HG03108 (cell line): ENCODE data around the gene AK9.
"Not testable (repeated sequence)": the region's sequence is repeated elsewhere in the genome, so short reads cannot be mapped to it uniquely, and the experiment has no call there.

Experiments used
- ATAC-seq: cut with Tn5 transposase; IDR thresholded peaks from one replicate; pipeline ENCODE4 v1.9.1; 2021; ENCODE audit warnings: moderate library complexity; ENCODE audit not compliant: unreplicated experiment

The AK9 gene

GRCh38 chr6:109628158-109629000, 62.6 kb downstream of the AK9 start:
- no peak for ATAC-seq

DNA sequence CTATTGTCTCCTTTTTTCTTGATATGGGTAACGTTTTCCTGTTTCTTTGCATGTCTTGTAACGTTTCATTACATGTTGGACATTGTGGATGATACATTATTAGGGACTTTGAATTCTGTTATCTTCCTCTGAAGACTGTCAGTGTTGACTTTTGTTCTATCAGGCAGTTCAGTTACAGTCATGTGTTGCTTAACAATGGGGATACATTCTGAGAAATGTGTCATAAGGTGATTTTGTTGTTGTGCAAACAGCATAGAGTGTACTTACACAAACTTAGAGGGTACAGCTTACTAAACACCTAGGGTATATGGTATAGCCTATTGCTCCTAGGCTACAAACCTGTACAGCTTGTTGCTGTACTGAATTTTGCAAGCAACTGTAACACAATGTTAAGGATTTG, 64.7 kb downstream of the AK9 start:
- ATAC-seq, result no peak

GRCh38 chr6:109625199-109625598, 65.8 kb downstream of the AK9 start:
- ATAC-seq, result no peak

DNA sequence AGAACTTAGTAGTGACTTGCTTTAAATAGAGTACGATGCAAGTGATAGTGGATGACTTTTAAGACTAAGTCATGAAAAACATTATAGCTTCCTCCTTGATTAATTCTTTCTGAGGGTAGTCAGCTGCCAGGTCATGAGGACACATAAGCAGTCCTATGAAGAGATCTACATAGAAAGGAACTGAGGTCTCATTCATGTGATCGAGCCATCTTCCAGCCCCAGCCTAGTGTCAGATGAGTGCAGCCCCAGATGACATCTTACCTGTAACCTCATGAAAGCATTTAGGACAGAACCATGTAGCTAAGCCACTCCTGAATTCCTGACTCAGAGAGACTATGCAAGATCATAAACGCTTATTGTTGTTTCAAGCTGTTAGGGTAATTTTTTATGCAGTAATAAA, 67.7 kb downstream of the AK9 start:
- ATAC-seq, result no peak

DNA sequence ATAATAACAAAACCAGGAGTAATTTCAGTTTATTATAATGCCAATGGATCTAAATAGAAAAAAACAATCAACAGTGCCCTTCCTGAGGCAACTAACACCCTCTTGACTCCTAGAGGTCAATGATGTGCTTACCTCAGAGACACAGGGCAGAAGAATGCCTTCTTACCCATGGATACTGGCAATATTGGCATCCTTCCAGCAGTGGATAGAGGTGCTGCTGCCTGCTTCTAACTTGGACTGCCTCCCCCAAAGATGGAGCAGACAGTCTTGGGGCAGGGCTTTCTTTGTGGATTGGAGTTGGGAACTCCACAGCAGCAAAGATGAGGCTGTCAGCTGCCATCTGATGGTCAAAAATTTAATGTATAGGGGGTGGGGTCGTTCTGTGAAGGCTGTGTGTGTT, 78.7 kb downstream of the AK9 start:
- ATAC-seq, result no peak

DNA sequence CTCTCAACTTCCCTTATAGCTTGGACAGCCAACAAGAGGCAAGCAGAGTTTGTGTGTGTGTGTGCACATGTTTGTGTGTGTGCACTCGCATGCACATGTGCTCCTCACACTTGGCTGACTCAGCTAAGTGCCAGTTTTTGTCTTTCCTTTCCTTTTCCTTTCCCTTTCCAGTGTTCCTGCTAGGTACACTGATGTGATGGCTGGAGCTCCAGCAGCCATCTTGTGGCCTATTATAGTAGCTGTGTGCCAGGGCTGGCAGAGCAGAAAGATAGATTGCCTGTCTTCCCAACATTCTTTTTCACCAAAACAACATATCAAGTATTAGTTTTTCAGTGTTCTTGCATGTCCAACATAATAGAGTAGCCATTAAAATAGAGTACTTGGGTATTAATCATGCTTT, 79.5 kb downstream of the AK9 start:
- no peak for ATAC-seq

GRCh38 chr6:109610590-109610989, 80.4 kb downstream of the AK9 start:
- no peak for ATAC-seq

DNA sequence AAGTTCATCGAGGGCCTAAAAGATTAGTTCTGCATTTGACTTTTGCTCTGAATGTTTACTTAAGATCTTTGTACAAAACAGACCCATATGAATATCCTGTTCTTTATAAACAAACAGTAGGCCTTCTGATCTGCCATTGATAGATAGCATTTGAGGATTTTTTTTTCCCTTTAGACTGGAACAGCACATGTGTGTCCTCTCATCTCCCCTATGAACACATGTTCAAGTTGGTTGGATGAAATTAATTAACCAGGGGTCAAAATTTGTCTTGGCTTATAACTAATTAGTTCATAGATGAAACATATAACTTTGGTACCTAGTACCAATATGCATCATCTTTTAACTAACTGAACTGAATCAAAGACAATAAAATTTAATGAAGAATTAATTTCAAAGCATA, 81.3 kb downstream of the AK9 start:
- ATAC-seq, result no peak

DNA sequence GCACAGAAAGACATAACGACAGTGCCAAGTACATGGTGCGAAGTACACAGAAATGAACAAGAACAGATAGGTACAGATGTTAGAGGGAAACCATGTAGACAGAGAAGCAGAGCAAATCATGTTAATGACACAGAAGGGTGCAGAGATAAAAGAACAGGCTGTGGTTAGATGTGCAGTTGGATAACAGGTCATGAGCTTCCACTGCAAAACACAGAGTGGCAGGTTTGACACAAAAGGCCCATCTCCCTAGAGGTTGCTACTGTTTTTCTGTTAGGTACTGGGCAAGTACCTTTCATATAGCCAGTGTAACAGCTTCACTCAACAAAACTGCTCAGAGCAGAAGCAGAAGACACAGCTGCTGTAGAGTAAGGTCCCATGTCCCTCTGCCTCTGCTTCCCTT, 84.6 kb downstream of the AK9 start:
- no peak for ATAC-seq

GRCh38 chr6:109595998-109596397, 95.0 kb downstream of the AK9 start:
- ATAC-seq, result no peak

- ATAC-seq, result no peak
Observed at GRCh38 chr6:109580519-109580918, 110.5 kb downstream of the AK9 start.

DNA sequence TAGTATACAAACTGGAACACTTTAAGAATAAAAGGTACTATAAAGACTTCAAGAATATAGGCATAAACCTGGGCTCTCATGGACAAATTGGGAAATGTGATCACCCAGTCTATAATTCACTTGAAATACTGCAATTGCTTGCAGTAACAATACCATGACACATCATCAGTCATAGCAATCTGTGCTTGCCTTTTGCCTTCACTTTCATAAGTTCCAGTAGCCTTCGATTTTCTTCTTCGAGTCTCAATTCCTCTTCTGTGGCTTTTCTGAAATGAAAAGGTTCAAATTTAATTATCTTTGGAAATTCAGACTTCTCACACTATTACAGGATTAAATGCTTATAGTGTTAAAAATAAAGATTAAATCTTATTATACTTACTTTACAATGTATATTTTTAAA, 111.6 kb downstream of the AK9 start:
- no peak for ATAC-seq

DNA sequence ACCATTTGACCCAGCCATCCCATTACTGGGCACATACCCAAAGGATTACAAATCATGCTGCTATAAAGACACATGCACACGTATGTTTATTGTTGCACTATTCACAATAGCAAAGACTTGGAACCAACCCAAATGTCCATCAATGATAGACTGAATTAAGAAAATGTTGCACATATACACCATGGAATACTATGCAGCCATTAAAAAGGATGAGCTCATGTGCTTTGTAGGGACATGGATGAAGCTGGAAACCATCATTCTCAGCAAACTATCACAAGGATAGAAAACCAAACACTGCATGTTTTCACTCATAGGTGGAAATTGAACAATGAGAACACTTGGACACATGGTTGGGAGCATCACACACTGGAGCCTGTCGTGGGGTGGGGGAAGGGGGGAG, 121.1 kb downstream of the AK9 start:
- ATAC-seq, result not testable (repeated sequence)

GRCh38 chr6:109561844-109562243, 129.2 kb downstream of the AK9 start:
- ATAC-seq, result no peak

DNA sequence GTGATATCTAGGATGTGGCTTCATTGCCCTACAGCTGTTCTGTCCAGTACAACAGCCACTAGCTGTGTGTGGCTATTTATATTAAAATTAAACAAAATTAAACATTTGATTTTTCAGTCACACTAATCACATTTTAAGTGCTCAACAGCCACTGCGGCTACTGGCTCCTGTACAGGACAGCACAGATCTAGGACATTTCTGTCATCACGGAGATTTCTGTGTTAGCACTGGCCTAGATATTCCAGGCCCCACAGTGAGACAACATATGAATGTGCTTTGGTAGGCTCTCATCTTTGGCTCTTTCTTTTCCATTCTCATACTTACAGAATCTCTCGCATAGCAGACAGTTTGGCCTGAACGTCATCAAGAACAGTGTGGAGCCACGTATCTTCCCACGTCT, 159.6 kb downstream of the AK9 start:
- ATAC-seq, result no peak

DNA sequence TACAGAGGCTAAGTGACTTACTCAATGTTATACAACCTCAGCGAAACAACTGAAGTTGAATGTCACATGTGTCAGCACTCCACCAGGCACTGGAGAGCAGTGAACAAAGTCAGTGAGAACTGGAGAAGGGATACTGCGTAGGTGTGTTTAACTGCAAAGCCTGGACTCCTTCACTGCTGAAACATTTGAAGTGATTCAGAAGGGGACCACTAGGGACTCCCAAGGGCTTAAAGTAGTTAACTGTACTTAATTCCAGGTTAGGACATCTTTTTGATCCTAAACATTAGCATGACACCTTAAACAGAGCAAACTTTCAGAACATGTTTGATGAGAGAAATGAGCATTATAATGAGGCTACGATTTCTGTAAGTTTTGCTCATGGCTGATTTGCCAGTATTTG, 163.0 kb downstream of the AK9 start:
- no peak for ATAC-seq

- peak; percentile 91 for ATAC-seq
Observed at GRCh38 chr6:109526905-109527628, 163.9 kb downstream of the AK9 start.

- no peak for ATAC-seq
Observed at GRCh38 chr6:109524129-109524528, 166.9 kb downstream of the AK9 start.

GRCh38 chr6:109523478-109523877, 167.5 kb downstream of the AK9 start:
- no peak for ATAC-seq

DNA sequence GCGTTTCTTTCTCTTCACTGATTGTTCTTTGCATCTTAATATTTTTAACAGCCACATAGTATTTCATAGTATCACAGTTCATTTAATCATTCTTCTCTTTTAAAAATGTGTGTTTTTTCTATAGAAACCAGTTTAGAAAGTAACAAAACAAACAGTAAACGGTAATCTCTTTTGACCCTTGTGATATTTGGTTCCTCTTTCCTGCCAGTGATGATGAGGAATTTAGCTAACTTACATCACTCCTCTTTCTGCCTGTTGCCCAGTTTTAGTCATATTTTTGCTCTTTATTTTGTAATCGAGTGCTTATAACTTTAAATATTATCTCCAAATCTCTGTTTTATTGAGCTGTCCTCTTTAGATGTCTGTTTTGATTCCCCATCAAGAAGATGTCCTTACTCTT, 169.9 kb downstream of the AK9 start:
- ATAC-seq, result no peak

DNA sequence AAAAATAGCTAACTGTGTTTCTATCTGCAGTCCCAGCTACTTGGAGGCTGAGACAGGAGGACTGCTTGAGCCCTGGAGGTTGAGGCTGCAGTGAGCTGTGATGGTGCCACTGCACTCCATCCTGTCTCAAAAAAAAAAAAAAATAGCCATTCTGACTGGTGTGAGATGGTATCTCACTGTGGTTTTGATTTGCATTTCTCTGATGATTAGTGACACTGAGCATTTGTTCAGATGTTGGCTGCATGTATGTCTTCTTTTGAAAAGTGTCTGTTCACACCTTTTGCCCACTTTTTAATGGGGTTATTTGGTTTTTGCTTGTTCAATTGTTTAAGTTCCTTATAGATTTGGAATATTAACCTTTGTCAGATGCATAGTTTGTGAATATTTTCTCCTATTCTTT, 171.4 kb downstream of the AK9 start:
- not testable (repeated sequence) for ATAC-seq

DNA sequence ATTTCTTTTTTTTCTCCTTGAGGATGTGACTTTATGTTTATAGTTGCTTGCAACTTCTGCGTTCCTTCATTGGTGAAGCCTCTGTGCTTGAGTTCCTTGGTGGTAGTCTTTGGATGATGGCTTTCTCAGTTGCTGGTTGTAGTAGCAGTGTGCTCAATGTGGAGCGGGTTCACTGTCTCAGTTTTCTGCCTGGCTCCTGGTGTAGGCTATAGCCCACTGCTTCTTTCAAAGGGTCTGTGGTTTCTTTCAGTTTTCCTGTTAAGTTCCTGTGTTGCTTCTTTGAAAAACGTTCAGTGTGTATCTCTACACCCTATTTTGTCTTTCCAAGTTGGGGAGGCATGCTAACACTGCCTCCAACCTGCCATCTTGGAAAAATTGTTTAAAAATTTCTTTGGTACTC, 174.1 kb downstream of the AK9 start:
- no peak for ATAC-seq
